Karpas-422 (cell line): ENCODE data around the gene STX7. TPM values are rescaled to one million over a fixed set of nuclear protein-coding genes. Genes with fewer than 3 reads are reported as not detected.

Experiments
- DNase-seq: peaks from one replicate; pipeline ENCODE4 v3.0.0-alpha.2; 2015
- H2AFZ ChIP-seq: fragments of 200-600 bp; sonication (generic); 2 replicates; pipeline ENCODE4 v1.6.1; 2014; ENCODE audit warnings: antibody characterized with exemption, low read length, mixed read lengths
- H3K27ac ChIP-seq: fragments of 200-600 bp; sonication (generic); 2 replicates; pipeline ENCODE4 v1.5.1; 2014; ENCODE audit warnings: mild to moderate bottlenecking, low read length, moderate library complexity
- H3K27me3 ChIP-seq: fragments of 200-600 bp; sonication (generic); 2 replicates; pipeline ENCODE4 v1.6.1; 2014; ENCODE audit warnings: low read length, mixed read lengths
- H3K36me3 ChIP-seq: fragments of 200-600 bp; sonication (generic); 2 replicates; pipeline ENCODE4 v1.6.1; 2014; ENCODE audit warnings: low read length, mixed read lengths; ENCODE audit not compliant: insufficient read depth
- H3K4me1 ChIP-seq: fragments of 200-600 bp; sonication (generic); 2 replicates; pipeline ENCODE4 v1.6.1; 2014; ENCODE audit warnings: mild to moderate bottlenecking, low read length, mixed read lengths
- H3K4me2 ChIP-seq: fragments of 200-600 bp; sonication (generic); 2 replicates; pipeline ENCODE4 v1.6.1; 2014; ENCODE audit warnings: low read length, low read depth, mild to moderate bottlenecking; ENCODE audit not compliant: poor library complexity, severe bottlenecking
- H3K4me3 ChIP-seq: fragments of 200-600 bp; sonication (generic); 2 replicates; pipeline ENCODE4 v1.5.1; 2014; ENCODE audit warnings: mild to moderate bottlenecking, antibody characterized with exemption, low read length, mixed read lengths
- H3K79me2 ChIP-seq: fragments of 200-600 bp; sonication (generic); 2 replicates; pipeline ENCODE4 v1.6.1; 2014; ENCODE audit warnings: mild to moderate bottlenecking, low read length, mixed read lengths
- H3K9ac ChIP-seq: fragments of 200-600 bp; sonication (generic); 2 replicates; pipeline ENCODE4 v1.6.0; 2014; ENCODE audit warnings: low read length
- H3K9me2 ChIP-seq: fragments of 200-600 bp; sonication (generic), shearing (Covaris generic); replicated peaks from 2 replicates; pipeline ENCODE4 v1.6.0; 2014; ENCODE audit warnings: mild to moderate bottlenecking, low read length, moderate library complexity; ENCODE audit not compliant: insufficient read depth
- H3K9me3 ChIP-seq: fragments of 300-700, 200-600 bp; sonication (generic); 2 replicates; pipeline ENCODE4 v1.6.1; 2014; ENCODE audit warnings: low read length, mixed read lengths
- H4K20me1 ChIP-seq: fragments of 200-600 bp; sonication (generic); 2 replicates; pipeline ENCODE4 v1.6.1; 2014; ENCODE audit warnings: mild to moderate bottlenecking, antibody characterized with exemption, low read length, low read depth; ENCODE audit not compliant: insufficient read depth
- total RNA-seq: library from RNA; depleted of rRNA; stranded (reverse); fragments of >200 nt; shearing (Covaris generic); gene quantifications from 2 replicates; pipeline ENCODE4 v1.2.3, GENCODE V29; 2014; ENCODE audit warnings: low replicate concordance

The STX7 gene
- total RNA-seq, 1 experiment from 2014 or later = 39.7 TPM

DNA sequence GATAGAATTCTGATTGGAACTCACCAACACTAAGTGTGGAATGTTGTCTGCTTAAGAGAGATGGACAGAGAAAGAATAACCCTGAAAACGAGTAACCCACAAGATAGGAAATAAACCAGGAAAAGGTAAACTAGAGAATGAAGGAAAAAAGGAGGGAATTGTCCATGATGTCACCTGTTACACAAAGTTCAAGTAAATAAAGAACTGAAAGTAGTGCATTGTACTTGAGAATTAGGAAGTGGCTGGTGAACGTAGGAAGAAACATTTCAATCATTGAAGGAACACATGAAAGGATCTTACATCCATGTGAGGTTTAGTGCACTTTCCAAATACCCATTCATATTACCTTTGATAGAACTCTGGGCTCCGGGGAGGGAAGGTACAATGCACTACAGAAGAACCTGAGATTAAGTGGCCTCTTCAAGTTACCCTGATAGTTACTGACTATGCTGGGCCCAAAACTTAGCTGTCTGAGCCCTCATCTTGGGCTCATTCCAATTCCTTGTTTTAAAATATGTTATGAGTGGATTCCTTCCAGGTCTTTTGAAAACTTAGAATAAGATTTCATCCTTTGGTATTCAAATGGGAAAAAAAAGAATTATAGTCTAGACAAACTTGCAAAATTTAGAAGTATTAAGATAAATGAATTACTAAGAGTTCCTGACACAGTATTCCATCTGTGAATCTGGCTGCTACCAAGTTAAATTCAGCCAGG is 1.1 kb upstream of the STX7 start:
- Histone ChIP-seq H4K20me1 (no peaks in the 10 kb centered on the region), H3K36me3 (peaks cover 12% of the 10 kb centered on the region; the same call in 1 of the 2 replicates), H2AFZ (peak overlapping the region; percentile 22; the same call in 1 of the 2 replicates), H3K4me3 (peak overlapping the region; percentile 69), H3K4me2 (peak overlapping the region; percentile 94), H3K27me3 (no peaks in the 10 kb centered on the region), H3K9me3 (no peaks in the 10 kb centered on the region), H3K9me2 (no peaks in the 10 kb centered on the region), H3K9ac (peak overlapping the region; percentile 79), H3K79me2 (peaks cover 36% of the 10 kb centered on the region), H3K4me1 (peaks cover 37% of the 10 kb centered on the region), H3K27ac (no peak overlapping the region)
- DNase-seq = no peak

DNA sequence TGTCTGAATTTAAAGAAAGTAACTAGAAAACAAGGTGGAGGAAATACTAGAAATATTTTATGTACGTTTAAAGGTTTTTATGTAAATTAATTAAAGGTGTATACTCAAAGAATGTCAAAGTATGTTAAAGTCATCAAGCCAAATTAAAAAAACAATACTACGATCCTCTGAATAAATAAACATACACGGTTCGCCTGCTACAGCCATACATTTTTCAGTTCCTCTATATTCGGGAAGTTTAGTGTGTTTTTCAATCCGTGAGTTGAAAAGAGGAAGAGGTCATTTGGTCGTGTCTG is 626 bp downstream of the STX7 start:
- Histone ChIP-seq H3K27ac (peak overlapping the region; percentile 90), H3K9me3 (no peaks in the 10 kb centered on the region), H3K36me3 (peaks cover 28% of the 10 kb centered on the region), H3K4me3 (peak overlapping the region; percentile 69), H2AFZ (no peak overlapping the region), H3K4me2 (peak overlapping the region; percentile 94), H3K79me2 (peaks cover 53% of the 10 kb centered on the region), H3K27me3 (no peaks in the 10 kb centered on the region), H3K9me2 (no peaks in the 10 kb centered on the region), H3K9ac (peak overlapping the region; percentile 79), H3K4me1 (peaks cover 54% of the 10 kb centered on the region), H4K20me1 (no peaks in the 10 kb centered on the region)
- no peak for DNase-seq

DNA sequence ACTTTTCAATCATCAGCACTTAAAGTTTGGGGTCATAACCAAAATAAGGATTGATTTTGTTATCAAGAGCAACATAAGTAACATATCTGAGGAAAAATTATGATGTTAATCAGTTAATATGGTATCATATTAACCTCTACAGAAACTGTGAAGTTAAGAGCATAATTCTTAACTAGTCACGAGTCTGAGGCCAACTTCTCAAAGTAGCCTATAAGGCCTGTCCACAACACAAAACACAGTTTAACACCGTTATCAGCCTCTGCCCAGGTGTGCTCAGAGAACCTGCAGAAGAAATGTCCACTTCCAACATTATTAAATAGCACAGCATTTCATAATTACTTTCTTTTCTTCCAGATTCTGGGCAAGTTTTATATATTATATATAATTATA is 1.1 kb downstream of the STX7 start:
- peaks cover 30% of the 10 kb centered on the region for H3K36me3 ChIP-seq
- H3K4me3 ChIP-seq = peak overlapping the region; percentile 69
- peak overlapping the region; percentile 94 for H3K4me2 ChIP-seq
- no peaks in the 10 kb centered on the region for H4K20me1 ChIP-seq
- H3K4me1 ChIP-seq = peaks cover 58% of the 10 kb centered on the region
- DNase-seq = peak; percentile 70
- peaks cover 57% of the 10 kb centered on the region for H3K79me2 ChIP-seq
- H3K9me2 ChIP-seq = no peaks in the 10 kb centered on the region
- peak overlapping the region; percentile 90 for H3K27ac ChIP-seq
- no peaks in the 10 kb centered on the region for H3K9me3 ChIP-seq
- H3K27me3 ChIP-seq = no peaks in the 10 kb centered on the region
- no peak overlapping the region for H2AFZ ChIP-seq
- peak overlapping the region; percentile 79 for H3K9ac ChIP-seq

DNA sequence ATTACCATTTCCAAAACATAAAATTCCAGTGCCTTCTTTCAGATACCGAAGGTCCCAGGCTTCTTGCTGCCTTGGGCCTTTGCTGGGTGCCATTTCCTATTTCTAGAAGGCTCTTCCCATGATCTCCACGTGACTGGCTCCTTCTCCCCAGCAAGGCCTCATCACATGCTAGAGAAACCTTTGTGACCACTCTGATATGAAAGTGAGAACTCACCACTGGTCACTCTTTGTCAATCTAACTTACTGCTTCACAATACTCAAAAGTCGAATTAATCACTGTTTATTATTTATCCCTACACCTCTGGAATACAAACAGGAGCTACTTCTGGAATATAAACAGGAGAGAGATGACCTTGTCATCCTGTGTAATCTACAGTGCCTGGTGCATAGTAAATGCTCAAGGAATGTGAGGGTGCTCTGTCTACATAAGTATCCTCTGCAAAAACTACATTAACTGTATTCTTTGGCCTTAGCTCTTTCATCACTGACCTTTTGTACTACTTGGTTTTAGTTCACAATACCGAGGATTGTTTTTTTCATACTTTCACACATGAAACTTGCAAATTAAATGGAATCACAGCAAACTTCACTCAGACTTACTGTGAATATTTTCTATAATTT is 1.6 kb downstream of the STX7 start:
- Histone ChIP-seq H3K9ac (peak overlapping the region; percentile 79), H3K4me1 (peaks cover 63% of the 10 kb centered on the region), H3K79me2 (peaks cover 62% of the 10 kb centered on the region), H3K27me3 (no peaks in the 10 kb centered on the region), H3K9me2 (no peaks in the 10 kb centered on the region), H3K27ac (peak overlapping the region; percentile 90), H3K9me3 (no peaks in the 10 kb centered on the region), H3K4me3 (peak overlapping the region; percentile 69), H3K4me2 (peak overlapping the region; percentile 94), H4K20me1 (no peaks in the 10 kb centered on the region), H2AFZ (no peak overlapping the region), H3K36me3 (peaks cover 30% of the 10 kb centered on the region)
- DNase-seq = peak; percentile 55

DNA sequence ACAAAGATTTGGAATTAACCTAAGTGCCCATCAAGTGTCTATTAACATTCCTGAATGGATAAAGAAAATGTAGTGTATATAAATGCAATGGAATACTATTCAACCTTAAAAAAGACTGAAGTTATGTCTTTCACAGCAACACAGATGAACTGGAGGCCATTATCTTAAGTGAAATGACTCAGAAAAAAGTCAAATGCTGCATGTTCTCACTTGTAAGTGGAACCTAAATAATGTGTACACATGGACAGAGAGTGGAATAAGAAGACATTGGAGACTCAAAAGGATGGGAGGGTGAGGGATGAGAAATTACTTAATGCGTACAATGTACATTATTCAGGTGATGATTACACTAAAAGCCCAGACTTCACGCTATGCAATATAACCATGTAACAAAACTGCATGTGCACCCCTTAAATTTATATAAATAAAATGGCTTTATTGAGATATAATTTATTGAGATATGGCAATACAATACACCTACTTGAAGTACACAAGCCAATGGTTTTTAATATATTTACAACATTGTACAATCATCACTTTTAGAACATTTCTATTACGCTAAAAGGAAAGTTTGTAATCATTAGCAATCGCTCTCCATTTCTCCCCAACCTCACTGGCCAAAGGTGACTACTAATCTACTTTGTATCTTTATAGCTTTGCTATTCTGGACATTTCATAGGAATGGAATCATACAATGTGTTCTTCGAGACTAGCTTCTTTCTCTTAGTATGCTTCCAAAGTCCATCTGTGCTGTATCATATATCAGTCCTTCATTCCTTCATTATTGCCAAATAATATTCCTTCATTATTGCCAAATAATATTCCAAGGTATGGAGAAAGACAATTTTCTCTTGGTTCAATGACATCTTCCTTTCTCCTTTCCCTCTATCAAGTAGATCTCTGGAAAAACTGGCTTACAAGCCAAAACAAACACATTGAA is 5.8 kb downstream of the STX7 start:
- H3K27me3 ChIP-seq = no peaks in the 10 kb centered on the region
- H3K4me1 ChIP-seq = peaks cover 87% of the 10 kb centered on the region
- DNase-seq = no peak
- no peak overlapping the region for H2AFZ ChIP-seq
- H3K79me2 ChIP-seq = peaks cover 94% of the 10 kb centered on the region
- peak overlapping the region; percentile 42 for H3K4me2 ChIP-seq
- no peaks in the 10 kb centered on the region for H4K20me1 ChIP-seq
- peak overlapping the region; percentile 76 for H3K27ac ChIP-seq
- no peak overlapping the region for H3K4me3 ChIP-seq
- H3K36me3 ChIP-seq = peaks cover 46% of the 10 kb centered on the region
- no peaks in the 10 kb centered on the region for H3K9me2 ChIP-seq
- no peak overlapping the region for H3K9ac ChIP-seq
- H3K9me3 ChIP-seq = no peaks in the 10 kb centered on the region

DNA sequence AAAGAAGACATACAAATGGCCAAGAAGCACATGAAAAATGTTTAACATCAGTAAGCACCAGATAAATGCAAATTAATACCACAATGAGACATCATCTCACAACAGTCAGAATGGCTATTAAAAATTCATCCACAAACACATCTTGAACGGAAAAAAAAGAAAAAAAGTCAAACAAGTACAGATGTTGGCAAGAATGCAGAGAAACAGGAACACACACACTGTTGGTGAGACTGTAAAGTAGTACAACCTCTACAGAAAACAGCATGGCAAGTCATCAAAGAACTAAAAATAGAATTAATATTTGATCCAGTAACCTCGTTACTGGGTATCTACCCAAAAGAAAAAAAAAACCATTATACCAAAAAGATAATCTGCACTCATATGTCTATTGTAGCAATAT is 6.5 kb downstream of the STX7 start:
- Histone ChIP-seq H3K9ac (0 out of 2 replicates have a peak overlapping the region, but pooled peaks have one; percentile 7), H3K9me3 (no peaks in the 10 kb centered on the region), H4K20me1 (no peaks in the 10 kb centered on the region), H3K27ac (peak overlapping the region; percentile 76), H3K4me2 (peak overlapping the region; percentile 42), H3K4me1 (peaks cover 90% of the 10 kb centered on the region), H3K79me2 (peaks cover 94% of the 10 kb centered on the region), H2AFZ (no peak overlapping the region), H3K27me3 (no peaks in the 10 kb centered on the region), H3K4me3 (no peak overlapping the region), H3K9me2 (no peaks in the 10 kb centered on the region), H3K36me3 (peaks cover 53% of the 10 kb centered on the region)
- DNase-seq = peak; percentile 56

DNA sequence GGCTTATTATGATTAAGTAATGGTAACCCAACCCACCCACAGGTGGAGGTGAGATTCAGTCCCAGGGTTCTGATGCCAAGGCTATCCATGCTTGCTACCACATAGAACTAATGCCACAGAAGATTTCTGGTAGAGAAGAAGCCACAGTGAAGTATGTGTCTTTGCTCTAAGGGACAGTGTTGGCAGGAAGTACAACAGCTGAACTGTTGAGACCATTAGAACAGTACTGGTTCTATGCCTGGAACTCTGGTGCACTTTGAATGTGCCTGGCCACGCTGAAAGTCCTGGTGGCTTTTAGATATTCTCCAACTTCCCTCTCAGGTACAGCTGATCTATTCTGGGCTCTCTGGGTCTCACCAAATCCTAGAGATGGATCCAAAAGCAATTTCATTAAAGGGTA is 7.8 kb downstream of the STX7 start:
- Histone ChIP-seq H3K27me3 (no peaks in the 10 kb centered on the region), H3K36me3 (peaks cover 60% of the 10 kb centered on the region), H3K9me2 (no peaks in the 10 kb centered on the region), H2AFZ (no peak overlapping the region), H3K9me3 (no peaks in the 10 kb centered on the region), H3K27ac (peak overlapping the region; percentile 76), H3K4me2 (peak overlapping the region; percentile 42), H3K4me3 (no peak overlapping the region), H4K20me1 (no peaks in the 10 kb centered on the region), H3K79me2 (peaks cover 90% of the 10 kb centered on the region), H3K4me1 (peaks cover 90% of the 10 kb centered on the region), H3K9ac (0 out of 2 replicates have a peak overlapping the region, but pooled peaks have one; percentile 18)
- no peak for DNase-seq

DNA sequence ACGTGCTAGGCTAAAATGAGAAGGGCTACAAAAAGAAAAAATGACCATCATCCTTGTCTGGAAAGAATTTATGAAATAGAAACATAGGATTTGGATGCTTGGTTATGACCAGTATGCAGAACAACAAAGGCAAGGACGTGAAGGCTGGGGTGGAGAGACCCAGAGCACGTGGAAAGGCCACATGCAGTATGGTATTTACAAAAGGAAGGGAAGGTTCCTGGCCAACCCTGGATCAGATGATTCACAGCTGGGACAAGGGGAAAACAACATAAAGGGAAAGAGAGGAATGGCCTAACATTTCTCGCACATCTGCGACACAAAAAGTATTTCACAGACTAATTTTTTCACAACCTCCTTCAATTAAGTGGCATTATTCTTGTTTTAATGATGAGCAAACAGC is 8.2 kb downstream of the STX7 start:
- Histone ChIP-seq H3K9ac (no peak overlapping the region), H3K4me1 (peaks cover 90% of the 10 kb centered on the region), H3K27ac (peak overlapping the region; percentile 76), H3K9me3 (no peaks in the 10 kb centered on the region), H3K27me3 (no peaks in the 10 kb centered on the region), H3K36me3 (peaks cover 56% of the 10 kb centered on the region), H3K9me2 (no peaks in the 10 kb centered on the region), H3K79me2 (peaks cover 90% of the 10 kb centered on the region), H2AFZ (no peak overlapping the region), H3K4me3 (no peak overlapping the region), H4K20me1 (no peaks in the 10 kb centered on the region), H3K4me2 (peak overlapping the region; percentile 42)
- DNase-seq = no peak
